Measurements from ENCODE around the gene LSM2.
"Not testable (repeated sequence)": the region's sequence is repeated elsewhere in the genome, so short reads cannot be mapped to it uniquely, and the experiment has no call there.

Gene LSM2

GRCh38 chr6:31844507-31844906 lies 37.7 kb upstream of the LSM2 start:
- no peaks in the 10 kb centered on the region for H3K9me3 ChIP-seq
- intact Hi-C loops (cut with DNase I; ENCODE audit: low total_unique reads): no loop called here
- H3K4me3 ChIP-seq: no peak overlapping the region
- H3K27me3 ChIP-seq: no peaks in the 10 kb centered on the region
- TF ChIP-seq CTCF (IDR thresholded peaks at IDR 0.05): no peak
- H3K4me1 ChIP-seq: no peaks in the 10 kb centered on the region
- H3K36me3 ChIP-seq: peaks cover 12 to 37% (median 23%) of the 10 kb centered on the region in 3 donors
- H3K27ac ChIP-seq: no peak overlapping the region
- no peak for DNase-seq

- intact Hi-C loops (cut with DNase I; ENCODE audit: low total_unique reads): no loop called here
- Histone ChIP-seq H3K27me3 (no peaks in the 10 kb centered on the region), H3K27ac (no peak overlapping the region)
These were observed 35.3 kb upstream of the LSM2 start for GRCh38 chr6:31842053-31842452.

GRCh38 chr6:31839779-31840126 lies 33.0 kb upstream of the LSM2 start:
- peaks cover 0 to 35% (median 31%) of the 10 kb centered on the region in 4 donors for H3K4me1 ChIP-seq
- DNase-seq, H3K27ac ChIP-seq, H3K9me3 ChIP-seq, H3K27me3 ChIP-seq, H3K4me3 ChIP-seq: not testable (repeated sequence)
- intact Hi-C loops (cut with DNase I; ENCODE audit: low total_unique reads): loop anchor here (5.0 to 10.0 kb wide), 2 partner anchors 115 to 172 kb away; partner anchors contain the start of genes CSNK2B, DDAH2, LY6G5B and LY6G6C
- peaks cover 40 to 63% (median 48%) of the 10 kb centered on the region in 3 donors for H3K36me3 ChIP-seq

More at GRCh38 chr6:31842053-31842452, 35.3 kb upstream of the LSM2 start:
- Histone ChIP-seq H3K9me3 (no peaks in the 10 kb centered on the region), H3K36me3 (peaks cover 35 to 61% (median 48%) of the 10 kb centered on the region in 3 donors), H3K4me1 (peaks cover 0 to 17% (median 16%) of the 10 kb centered on the region in 4 donors), H3K4me3 (no peak overlapping the region)
- no peak for DNase-seq
- TF ChIP-seq CTCF (IDR thresholded peaks at IDR 0.05): no peak

GRCh38 chr6:31838968-31839367 lies 32.2 kb upstream of the LSM2 start:
- DNase-seq: no peak
- H3K36me3 ChIP-seq: peaks cover 40 to 59% (median 48%) of the 10 kb centered on the region in 3 donors
- no peak for TF ChIP-seq CTCF (IDR thresholded peaks at IDR 0.05)
- H3K4me1 ChIP-seq: peaks cover 0 to 37% (median 33%) of the 10 kb centered on the region in 4 donors
- H3K9me3 ChIP-seq: no peaks in the 10 kb centered on the region
- no peaks in the 10 kb centered on the region for H3K27me3 ChIP-seq
- no peak overlapping the region for H3K27ac ChIP-seq
- no peak overlapping the region for H3K4me3 ChIP-seq
- intact Hi-C loops (cut with DNase I; ENCODE audit: low total_unique reads): loop anchor here (5.0 to 10.0 kb wide), 2 partner anchors 114 to 172 kb away; partner anchors contain the start of genes CSNK2B, DDAH2, LY6G5B and LY6G6C

- not testable (repeated sequence) for H3K4me3 ChIP-seq, DNase-seq, H3K9me3 ChIP-seq, H3K27me3 ChIP-seq, H3K27ac ChIP-seq
- Histone ChIP-seq H3K36me3 (peaks cover 40 to 54% (median 48%) of the 10 kb centered on the region in 3 donors), H3K4me1 (peaks cover 0 to 43% (median 36%) of the 10 kb centered on the region in 4 donors)
- intact Hi-C loops (cut with DNase I; ENCODE audit: low total_unique reads): loop anchor here (5.0 to 10.0 kb wide), 2 partner anchors 113 to 171 kb away; partner anchors contain the start of genes CSNK2B, DDAH2, LY6G5B and LY6G6C
These were observed 31.4 kb upstream of the LSM2 start for GRCh38 chr6:31838114-31838553.

GRCh38 chr6:31837369-31838113 lies 30.8 kb upstream of the LSM2 start:
- peaks cover 40 to 50% (median 48%) of the 10 kb centered on the region in 3 donors for H3K36me3 ChIP-seq
- peak overlapping the region; percentile 87 to 88 for H3K27ac ChIP-seq
- H3K27me3 ChIP-seq: no peaks in the 10 kb centered on the region
- H3K4me1 ChIP-seq: peaks cover 0 to 43% (median 37%) of the 10 kb centered on the region in 4 donors
- intact Hi-C loops (cut with DNase I; ENCODE audit: low total_unique reads): loop anchor here (5.0 to 10.0 kb wide), 2 partner anchors 113 to 170 kb away; partner anchors contain the start of genes CSNK2B, DDAH2, LY6G5B and LY6G6C
- DNase-seq: no peak
- H3K9me3 ChIP-seq: no peaks in the 10 kb centered on the region
- H3K4me3 ChIP-seq: peak overlapping the region in 1 of 2 donors; percentile 88
- no peak for TF ChIP-seq CTCF (IDR thresholded peaks at IDR 0.05)
